ENCODE results near the gene EXOC4.
"Not testable (repeated sequence)": the region's sequence is repeated elsewhere in the genome, so short reads cannot be mapped to it uniquely, and the experiment has no call there.

The EXOC4 gene

DNA sequence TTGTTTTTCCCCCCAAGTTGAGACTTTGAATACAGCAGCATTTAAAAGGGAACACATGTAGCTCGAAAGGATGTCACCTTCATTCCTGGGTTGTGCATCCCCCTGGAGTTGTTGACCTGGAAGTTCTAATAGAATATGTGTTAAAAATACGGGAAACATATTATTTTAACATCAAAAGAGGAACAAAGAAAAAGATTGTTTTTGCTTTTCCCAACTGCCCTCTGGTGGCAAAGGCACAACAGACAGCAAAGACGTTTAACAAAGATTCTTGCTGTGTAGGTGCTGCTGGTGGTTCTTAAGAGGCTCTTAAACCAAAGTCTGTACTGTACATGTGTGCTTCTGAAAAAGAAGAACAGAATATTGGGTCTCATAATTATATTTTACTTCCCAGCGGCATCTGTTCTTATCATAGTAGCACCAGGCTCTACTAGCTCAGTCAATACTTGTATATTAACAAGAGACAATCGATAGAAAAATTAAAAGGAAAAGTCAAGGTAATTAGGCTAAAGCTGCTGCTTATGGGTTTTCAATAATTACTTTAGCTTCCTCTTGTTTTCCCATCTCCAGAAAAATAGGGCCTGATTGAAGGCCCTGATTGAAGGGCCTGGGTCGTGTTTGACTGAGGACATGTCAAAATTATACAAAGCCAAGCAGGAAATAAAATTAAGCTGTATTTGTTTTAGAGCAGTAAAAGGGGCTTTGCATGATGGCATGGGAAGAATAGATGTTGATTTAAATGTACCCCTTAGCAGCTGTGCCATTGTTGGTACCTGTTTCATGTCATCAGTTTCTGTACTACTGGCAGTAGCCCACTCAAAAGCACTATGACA lies 490.0 kb downstream of the EXOC4 start:
- DNase-seq (ENCODE audit: low read depth in 1 of 2, low spot score in 1 of 2): no peak

DNA sequence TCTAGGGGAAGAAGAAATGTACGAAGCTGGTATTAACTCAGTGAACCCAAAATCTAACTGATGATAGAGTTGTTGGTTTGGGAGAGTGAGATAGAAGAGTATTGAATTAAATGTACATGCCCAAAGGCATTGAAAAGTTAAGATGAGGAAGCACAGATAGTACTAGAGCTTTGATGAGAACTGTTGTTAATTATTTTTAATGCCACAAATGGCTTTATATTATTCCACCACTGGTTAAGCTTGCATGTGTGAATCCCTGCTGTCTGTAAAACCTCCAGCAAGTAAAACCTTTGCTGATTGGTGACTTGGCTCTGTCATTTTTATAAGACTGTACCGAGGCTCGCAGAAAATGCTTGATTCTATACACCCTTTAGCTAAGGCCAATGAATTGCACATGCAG lies 491.6 kb downstream of the EXOC4 start:
- DNase-seq (ENCODE audit: low read depth in 1 of 2, low spot score in 1 of 2): no peak

DNA sequence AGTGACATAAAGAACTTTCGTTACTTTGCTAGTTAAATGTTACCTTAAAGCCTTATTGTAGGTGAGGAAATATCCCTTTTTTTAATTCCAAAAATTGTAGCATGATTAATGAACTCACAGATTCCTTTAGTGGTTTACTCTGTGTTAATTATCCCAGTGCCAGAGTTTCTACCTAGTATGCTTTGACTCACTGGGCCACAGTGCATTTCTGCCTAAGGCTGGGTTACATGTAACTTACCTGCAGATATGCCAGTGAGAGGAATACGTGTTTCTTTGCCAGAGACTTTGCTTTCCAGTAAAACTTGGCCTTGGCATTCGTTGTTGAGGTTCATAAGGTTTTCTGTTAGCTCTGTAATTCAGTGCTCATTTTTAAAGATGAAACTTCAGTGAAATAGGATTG lies 493.4 kb downstream of the EXOC4 start:
- DNase-seq (ENCODE audit: low read depth in 1 of 2, low spot score in 1 of 2): no peak

DNA sequence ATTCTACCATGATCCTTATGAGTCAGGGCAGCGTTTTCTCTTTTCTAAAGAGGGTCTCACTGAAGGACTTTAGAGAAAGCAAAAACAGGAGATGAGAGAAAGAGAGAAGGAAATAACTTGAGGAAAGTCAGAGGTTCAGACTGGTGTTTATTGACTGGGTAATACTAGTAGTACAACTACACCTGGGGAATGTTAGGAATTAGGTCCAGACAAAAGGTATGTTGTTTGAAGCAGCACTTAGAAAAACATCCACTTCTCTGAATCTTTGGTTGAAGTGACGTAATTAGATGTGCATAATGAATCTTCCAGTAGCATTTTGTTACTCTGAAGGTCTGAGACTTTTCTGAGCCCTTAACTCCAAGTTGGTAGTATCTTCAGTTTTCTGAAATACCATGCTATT lies 494.0 kb downstream of the EXOC4 start:
- DNase-seq (ENCODE audit: low read depth in 1 of 2, low spot score in 1 of 2): no peak

DNA sequence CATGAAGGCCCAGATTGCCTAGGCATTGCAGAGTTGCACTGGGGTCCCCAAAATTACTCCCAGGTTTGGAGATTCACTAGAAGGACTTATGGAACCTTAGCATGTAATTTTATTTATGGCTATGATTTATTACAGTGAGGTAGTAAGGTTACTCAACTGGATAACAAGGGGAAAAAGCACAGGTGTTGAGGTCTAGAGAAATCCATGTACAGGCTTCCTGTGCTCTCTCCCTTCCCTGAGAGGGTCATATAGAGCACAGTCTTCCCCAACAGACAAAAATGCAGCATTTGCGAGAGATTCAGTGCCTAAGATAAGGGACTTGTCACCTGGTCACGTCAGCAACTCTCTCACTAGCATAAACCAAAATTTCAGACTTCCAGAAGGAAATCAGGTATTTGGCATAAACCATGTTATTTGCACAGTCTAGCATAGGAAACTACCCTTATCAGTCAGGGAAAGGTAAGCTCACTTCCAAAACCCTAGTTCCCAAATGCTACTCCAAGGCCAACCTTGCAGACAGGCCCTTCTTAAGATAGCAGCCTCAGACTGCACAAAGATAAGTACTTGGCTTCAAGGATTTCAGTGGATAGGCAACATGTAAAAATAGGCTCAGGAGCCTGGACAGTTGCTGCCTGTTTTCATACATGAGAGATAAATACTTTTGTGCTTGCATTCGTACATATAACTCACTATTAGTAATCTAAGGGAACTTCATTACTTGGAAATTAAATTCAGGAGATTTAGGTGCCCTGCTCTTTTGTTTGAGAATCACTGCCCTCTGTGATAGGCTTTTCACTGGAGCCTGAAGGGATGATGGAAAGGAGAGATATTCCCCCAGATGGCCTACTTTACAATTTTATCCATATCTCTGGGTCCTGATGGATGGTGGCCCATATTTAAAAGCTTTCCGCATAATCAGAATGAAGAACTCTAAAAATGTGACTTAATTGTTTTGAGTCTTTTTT lies 495.8 kb downstream of the EXOC4 start:
- no peak for DNase-seq (ENCODE audit: low read depth in 1 of 2, low spot score in 1 of 2)

DNA sequence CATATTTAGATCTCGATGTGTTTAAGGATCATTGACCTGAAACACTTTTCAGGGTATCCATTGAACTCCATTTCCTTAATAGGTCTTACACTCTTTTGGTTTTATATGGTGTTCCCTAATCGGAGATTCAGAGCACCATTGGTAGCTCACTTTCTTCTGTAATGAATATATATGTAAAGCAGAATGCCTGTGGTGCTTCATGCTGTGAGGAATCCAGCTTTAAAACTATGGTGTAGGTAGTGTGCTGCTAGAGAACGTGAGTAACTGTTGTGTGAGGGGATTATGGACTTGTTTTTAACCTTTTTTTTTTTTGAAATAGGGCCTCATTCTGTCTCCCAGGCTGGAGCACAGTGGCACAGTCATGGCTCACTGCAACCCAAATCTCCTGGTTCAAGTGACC lies 497.4 kb downstream of the EXOC4 start:
- DNase-seq (ENCODE audit: low read depth in 1 of 2, low spot score in 1 of 2): no peak

DNA sequence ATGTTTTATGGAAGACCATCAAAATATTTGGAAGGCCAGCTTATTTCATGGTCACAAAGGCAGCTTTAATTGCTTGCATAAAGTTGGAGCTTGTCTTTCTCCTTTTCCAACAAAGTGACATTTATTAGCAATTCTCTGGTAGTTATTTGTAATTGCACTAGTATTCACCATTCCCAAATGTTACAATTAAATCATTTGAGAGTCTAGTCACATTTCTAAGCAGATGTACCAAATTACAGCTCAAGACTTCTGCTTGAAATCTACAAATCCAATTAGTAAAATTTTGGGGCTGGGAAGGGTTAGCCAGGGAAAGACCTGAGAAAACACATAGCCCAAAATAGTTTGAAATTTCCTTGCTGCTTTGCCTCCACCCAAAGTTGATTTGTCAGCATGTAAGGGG lies 498.2 kb downstream of the EXOC4 start:
- no peak for DNase-seq (ENCODE audit: low read depth in 1 of 2, low spot score in 1 of 2)

DNA sequence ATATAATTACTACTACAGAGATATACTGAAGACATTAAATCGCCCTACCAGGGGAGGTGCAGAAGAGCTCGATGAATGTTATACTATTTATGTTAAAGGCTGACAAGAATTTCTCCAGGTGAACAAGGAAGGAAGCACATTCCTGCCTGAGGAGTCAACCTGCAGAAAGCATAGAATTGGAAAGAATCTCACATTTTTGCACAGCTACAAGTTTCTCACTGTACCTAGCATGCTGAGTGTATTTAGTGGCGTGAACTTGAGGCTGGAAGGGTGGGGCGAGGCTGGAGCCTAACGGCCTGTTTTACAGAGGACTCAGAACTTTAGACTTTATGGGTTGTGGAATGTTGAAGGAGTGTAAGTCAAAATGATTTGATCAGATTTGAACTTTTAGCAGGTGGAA lies 500.6 kb downstream of the EXOC4 start:
- DNase-seq (ENCODE audit: low read depth in 1 of 2, low spot score in 1 of 2): no peak

DNA sequence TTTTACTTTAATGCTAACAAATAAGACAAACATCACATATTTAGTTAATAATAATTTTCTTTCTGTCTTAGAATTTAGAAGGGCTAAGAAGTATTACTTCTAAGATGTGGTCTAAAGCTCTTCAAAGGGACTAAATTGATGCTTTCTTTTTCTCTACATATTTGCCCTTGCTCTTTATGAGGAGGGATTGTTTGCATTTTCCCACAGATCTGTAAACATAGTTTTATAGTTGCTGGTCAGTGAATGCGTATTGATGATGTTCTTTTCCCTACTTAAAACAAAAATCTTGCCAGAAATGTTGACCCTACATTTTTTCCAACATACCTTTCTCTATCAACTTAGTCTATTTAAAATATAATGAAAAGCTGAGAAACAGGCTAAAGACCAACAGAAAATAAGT lies 501.8 kb downstream of the EXOC4 start:
- DNase-seq (ENCODE audit: low read depth in 1 of 2, low spot score in 1 of 2): no peak

DNA sequence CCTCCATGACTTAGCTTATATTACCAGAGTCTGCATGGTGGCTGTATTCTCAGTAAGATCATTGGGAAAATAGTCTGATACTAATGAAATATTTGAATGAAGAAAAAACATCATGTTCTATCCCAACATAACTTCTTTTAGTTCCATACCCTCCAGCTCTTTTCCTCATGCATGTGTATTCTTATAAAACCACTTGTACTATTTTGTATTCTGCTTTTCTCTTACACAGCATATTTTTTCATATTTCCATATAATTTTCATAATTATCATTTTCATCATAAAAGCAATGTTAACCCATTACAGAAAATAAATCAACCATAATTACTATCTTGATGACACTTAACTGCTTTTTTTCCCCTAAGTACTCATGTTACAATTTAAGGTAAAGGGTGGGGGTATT lies 503.0 kb downstream of the EXOC4 start:
- no peak for DNase-seq (ENCODE audit: low read depth in 1 of 2, low spot score in 1 of 2)

DNA sequence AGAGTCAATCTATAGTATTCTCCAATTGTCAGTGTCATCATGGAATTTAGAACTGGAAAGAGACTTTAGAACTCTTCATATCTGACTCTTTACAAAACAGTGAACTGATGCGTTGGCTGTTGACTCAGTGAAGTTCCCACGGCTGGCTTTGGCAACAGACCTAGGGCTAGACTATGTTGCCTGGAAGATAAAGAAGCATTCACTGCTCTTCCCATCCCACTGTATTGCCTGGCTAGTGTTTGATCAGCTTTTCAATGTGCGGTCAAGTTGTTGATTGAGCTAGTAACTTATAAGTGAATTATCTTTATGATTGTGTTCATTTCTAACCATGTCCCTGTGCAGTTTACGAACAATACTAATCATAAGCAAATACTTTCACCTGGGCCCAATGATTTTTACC lies 508.6 kb downstream of the EXOC4 start:
- DNase-seq (ENCODE audit: low read depth in 1 of 2, low spot score in 1 of 2): no peak

DNA sequence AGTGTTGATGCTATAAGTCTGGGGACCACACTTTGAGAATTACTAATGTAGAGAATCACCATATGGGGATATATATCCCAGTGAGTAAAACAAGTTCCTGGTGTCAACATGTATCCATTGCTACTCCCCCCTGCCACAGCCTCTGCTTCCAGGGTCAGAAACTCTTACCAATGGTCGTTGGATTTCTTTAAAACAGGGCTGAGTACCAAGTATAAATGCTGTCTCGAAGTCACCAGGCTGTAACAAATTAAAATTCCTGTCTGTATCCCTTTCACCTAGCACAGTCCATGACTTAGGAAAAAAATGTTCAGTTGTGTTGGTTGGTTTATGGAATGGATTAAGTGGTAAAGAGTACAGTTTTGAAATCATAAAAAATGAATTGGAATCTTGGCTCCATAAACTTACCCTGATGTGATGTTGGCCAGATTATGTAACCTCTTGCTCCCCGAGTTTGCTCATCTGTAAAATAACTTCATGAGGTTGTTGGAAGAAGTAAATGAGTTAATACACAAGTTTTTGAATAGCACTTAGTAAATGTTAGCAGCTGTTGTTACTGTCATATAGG lies 510.3 kb downstream of the EXOC4 start:
- no peak for DNase-seq (ENCODE audit: low read depth in 1 of 2, low spot score in 1 of 2)

DNA sequence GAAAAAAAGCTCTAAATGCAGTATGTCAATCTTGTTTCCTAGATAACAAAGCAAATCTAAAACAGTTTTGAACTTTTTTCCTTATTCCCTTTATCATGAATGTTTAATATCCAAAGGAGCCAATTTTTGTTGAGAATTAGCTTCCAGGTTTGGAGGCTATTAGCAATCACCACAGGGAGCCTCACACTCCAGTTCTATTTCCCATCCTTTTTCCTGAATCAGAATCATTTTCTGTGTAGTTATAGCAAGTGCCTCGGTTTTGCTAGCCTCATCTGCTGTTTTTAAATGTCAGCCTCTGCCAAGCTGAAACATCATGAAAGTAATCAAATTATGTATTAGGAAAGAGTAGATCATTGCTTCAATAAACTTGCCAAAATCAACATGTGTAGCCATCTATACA lies 516.8 kb downstream of the EXOC4 start:
- DNase-seq (ENCODE audit: low read depth in 1 of 2, low spot score in 1 of 2): no peak

DNA sequence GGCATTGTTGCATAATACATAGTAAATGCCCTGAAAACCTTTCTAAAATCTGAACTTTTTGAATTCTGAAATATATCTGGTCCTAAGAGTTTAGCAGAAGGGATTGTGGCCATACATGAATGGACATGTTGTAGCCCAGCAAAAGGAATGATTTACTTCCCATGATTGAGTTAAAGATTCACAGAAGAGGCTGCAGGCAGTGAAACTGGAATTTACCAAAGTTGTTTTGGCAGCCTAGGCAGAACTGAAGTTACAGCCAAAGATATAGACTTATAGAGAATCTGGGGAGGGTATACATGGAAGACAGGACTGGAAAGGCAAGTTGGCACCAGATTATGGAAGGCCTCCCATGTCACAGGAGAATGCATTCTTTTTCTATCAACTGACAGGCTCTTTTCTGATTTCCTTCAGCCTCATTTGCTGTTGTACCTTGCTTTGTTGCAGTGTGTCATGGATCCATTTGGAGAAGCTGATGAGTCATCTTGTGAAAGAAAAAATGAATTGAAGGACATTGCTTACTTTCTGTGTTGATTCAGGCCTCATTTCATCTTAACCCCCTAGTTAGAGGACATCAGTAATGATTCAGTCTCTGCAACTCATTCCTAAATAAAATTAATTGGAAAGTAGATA lies 518.1 kb downstream of the EXOC4 start:
- no peak for DNase-seq (ENCODE audit: low read depth in 1 of 2, low spot score in 1 of 2)

DNA sequence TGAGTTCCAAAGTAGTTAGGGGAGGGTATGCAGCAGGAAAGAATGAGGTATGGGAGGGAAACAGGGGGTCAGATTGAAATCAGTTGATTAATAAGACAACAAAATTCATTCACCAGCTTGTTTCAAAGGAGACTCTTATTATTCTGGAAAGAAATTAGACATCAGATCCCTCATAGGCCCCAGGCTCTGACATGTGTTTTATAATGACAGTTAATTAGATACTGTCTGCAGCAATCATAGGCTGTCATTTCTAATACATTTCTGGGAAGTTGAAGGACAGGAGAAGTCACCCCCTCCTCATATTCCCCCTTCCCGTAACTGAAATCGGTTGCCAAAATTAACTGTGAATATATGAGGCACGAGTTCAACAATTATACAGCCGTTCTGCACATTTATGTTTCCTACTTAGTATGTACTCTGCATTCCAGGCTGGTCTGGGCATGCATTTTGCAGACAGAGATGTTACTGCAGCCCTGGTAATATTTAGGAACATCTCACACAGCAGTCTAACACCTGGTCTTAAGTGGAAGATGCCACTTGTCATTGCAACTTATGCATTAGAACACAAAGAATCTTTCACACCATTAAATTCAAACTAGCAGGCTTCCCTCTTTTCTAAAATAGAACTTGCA lies 519.0 kb downstream of the EXOC4 start:
- DNase-seq (ENCODE audit: low read depth in 1 of 2, low spot score in 1 of 2): no peak

DNA sequence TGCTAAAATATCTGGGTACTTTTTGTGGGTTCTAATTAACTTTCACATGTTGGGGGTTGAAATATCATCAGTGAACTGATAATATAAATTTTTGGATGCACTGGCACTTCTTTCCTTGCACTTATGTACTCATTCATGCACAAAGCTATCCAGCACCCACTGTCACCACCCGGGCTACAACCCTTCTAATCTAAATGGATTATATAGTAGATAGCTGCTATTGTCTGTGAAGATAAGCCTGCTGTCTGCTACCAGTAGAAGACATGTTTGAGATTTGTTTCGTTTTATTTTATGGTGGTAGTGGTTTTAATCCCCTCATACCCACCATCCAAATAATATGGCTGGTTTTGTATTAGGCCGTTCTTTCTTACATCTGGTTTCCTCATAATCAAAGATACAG lies 520.7 kb downstream of the EXOC4 start:
- DNase-seq (ENCODE audit: low read depth in 1 of 2, low spot score in 1 of 2): no peak

DNA sequence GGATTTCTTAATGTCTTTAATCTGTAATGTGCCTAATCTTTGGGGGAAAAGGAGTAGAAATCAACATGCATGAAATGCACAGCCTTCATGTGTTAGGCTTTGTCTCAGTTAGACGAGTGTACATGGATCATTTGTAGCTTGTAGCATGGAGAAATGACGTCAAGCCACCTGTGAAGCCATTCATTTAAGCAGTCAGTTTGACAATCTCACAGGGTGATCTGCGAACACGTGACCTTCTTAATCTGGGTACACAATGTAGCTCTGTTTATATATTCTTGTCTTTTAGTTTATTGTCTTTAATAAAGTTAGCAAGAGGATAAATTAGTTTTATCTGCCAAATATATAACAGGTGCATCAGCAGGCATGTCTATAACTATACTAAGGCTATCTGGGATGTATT lies 522.3 kb downstream of the EXOC4 start:
- DNase-seq (ENCODE audit: low read depth in 1 of 2, low spot score in 1 of 2): no peak

DNA sequence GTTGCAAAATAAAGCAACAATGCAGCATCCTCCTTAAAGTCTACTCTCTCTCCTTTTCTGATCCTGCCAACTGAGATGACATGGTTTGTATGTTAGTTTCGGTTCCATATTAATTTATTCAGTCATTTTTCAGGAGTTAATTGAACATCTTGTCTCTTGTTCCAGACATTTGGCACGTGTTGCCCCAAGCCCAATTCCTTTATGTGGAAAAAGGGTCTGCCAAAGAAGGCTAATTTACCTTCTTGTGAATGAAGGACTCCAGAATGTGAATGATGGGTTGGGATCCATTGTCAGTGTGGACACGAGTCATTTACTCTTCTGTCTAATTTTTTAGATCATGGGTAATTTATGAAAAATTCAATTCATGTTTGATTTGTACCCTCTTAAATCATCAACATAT lies 523.4 kb downstream of the EXOC4 start:
- DNase-seq (ENCODE audit: low read depth in 1 of 2, low spot score in 1 of 2): no peak

DNA sequence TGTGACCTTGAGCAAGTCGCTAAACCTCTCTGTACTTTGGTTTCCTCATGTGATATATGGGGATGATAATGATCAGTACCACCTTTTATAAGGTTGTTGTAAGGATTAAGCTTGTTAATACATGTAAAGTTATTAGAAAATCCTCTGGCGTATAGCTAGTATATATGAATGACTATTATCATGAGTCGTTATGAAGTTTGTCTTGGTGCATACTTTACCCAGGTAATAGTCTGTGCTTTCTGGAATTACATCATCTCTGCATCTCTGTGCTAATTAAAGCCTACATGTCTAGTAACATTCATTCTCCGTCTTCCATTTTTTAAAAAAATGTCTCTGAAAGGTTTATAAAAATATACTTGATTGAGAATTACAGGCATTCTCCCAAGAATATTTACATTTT lies 524.8 kb downstream of the EXOC4 start:
- no peak for DNase-seq (ENCODE audit: low read depth in 1 of 2, low spot score in 1 of 2)

DNA sequence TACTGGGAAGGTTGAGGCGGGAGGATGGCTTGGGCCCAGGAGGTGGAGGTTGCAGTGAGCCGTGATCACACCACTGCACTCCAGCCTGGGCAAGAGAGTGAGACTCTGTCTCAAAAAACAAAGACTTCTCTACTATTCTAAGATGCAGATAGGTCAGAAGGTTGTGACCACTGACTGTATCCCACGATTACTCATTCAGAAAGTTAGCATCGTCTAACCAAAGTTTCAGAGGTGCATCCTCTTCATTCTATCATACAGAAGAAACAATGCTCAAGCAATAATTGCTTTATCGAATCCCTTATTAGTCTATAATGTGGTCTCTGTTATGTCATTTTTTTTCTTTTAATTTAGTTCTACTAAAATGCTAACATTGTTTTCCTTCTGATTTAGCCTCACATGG lies 525.6 kb downstream of the EXOC4 start:
- no peak for DNase-seq (ENCODE audit: low read depth in 1 of 2, low spot score in 1 of 2)

DNA sequence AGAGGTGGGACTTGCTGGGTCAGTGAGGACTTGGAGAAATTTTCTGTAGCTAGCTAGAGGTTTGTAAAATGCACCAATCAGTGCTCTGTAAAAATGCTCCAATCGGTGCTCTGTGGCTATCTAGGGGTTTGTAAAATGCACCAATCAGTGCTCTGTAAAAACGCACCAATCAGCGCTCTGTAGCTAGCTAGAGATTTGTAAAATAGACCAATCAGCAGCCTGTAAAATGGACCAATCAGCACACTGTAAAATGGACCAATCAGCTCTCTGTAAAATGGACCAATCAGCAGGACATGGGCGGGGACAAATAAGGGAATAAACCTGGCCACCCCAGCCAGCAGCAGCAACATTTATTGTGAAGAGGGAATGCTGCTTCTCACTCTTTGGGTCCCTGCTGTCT lies 526.7 kb downstream of the EXOC4 start:
- not testable (repeated sequence) for DNase-seq (ENCODE audit: low read depth in 1 of 2, low spot score in 1 of 2)

Data from activated CD4-positive, alpha-beta T cell treated with anti-CD3 and anti-CD28 coated beads, Interleukin-2, amount 50 U/mL, for 24 hours (primary cell).